ENCODE results near the gene ALDOB.

- TF ChIP-seq CTCF (IDR thresholded peaks at IDR 0.05), result peak; percentile 43; the same call in 1 of the 2 replicates
- no peak for TF ChIP-seq POLR2AphosphoS5 (IDR thresholded peaks at IDR 0.05; ENCODE audit: low read depth, low read length)
- no peak for TF ChIP-seq TCF7L2 (IDR thresholded peaks at IDR 0.05; ENCODE audit: low read depth, low read length)
- TF ChIP-seq REST (IDR thresholded peaks at IDR 0.05; ENCODE audit: insufficient read depth in 1 of 2, low read depth in 2 of 2, low read length in 1 of 2), result no peak
- TF ChIP-seq SIN3A (IDR thresholded peaks at IDR 0.05; ENCODE audit: borderline replicate concordance, insufficient read depth, low read depth, low read length), result no peak
Observed at GRCh38 chr9:101387871-101388506, 47.6 kb downstream of the ALDOB start.

Measured in Panc1 (cell line).